Measurements from ENCODE around the gene ARMH3.

ARMH3 gene

GRCh38 chr10:101939008-101939648 lies 116.8 kb downstream of the ARMH3 start:
- peak overlapping the region; percentile 75 for H3K27ac ChIP-seq (ENCODE audit: low read depth, low read length, severe bottlenecking)
- H3K36me3 ChIP-seq (ENCODE audit: control insufficient read depth, insufficient read depth, low read length) = no peaks in the 10 kb centered on the region
- H3K4me1 ChIP-seq (ENCODE audit: control insufficient read depth, insufficient read depth, low read length, poor library complexity, severe bottlenecking) = peaks cover 46% of the 10 kb centered on the region
- no peak overlapping the region for H3K4me3 ChIP-seq (ENCODE audit: extremely low read depth, insufficient read depth, low read length, poor library complexity, severe bottlenecking)
- whole genome bisulfite sequencing, 2 experiments (ENCODE audit: insufficient coverage in 2 of 2) = 86 to 100% methylated on average over 2 of the region's 3 CpGs
- no peaks in the 10 kb centered on the region for H3K9me3 ChIP-seq (ENCODE audit: control insufficient read depth, low read length)

GRCh38 chr10:101938305-101939007 lies 117.5 kb downstream of the ARMH3 start:
- Histone ChIP-seq H3K9me3 (ENCODE audit: control insufficient read depth, low read length) (no peaks in the 10 kb centered on the region), H3K27ac (ENCODE audit: low read depth, low read length, severe bottlenecking) (peak overlapping the region; percentile 75), H3K4me1 (ENCODE audit: control insufficient read depth, insufficient read depth, low read length, poor library complexity, severe bottlenecking) (peaks cover 46% of the 10 kb centered on the region), H3K4me3 (ENCODE audit: extremely low read depth, insufficient read depth, low read length, poor library complexity, severe bottlenecking) (no peak overlapping the region), H3K36me3 (ENCODE audit: control insufficient read depth, insufficient read depth, low read length) (no peaks in the 10 kb centered on the region)
- 50 to 92% methylated on average over 1 to 3 of the region's 3 CpGs for WGBS, 2 experiments (ENCODE audit: insufficient coverage in 2 of 2)

GRCh38 chr10:101935431-101935830 lies 120.5 kb downstream of the ARMH3 start:
- no peaks in the 10 kb centered on the region for H3K36me3 ChIP-seq (ENCODE audit: control insufficient read depth, insufficient read depth, low read length)
- peaks cover 27% of the 10 kb centered on the region for H3K4me1 ChIP-seq (ENCODE audit: control insufficient read depth, insufficient read depth, low read length, poor library complexity, severe bottlenecking)
- WGBS, 2 experiments (ENCODE audit: insufficient coverage in 2 of 2) = 94% methylated on average over 2 of the region's 2 CpGs
- no peak overlapping the region for H3K27ac ChIP-seq (ENCODE audit: low read depth, low read length, severe bottlenecking)
- H3K4me3 ChIP-seq (ENCODE audit: extremely low read depth, insufficient read depth, low read length, poor library complexity, severe bottlenecking) = no peak overlapping the region
- no peaks in the 10 kb centered on the region for H3K9me3 ChIP-seq (ENCODE audit: control insufficient read depth, low read length)

- no peaks in the 10 kb centered on the region for H3K9me3 ChIP-seq (ENCODE audit: control insufficient read depth, low read length)
- 60 to 83% methylated on average over 1 of the region's 3 CpGs for WGBS, 2 experiments (ENCODE audit: insufficient coverage in 2 of 2)
- H3K4me3 ChIP-seq (ENCODE audit: extremely low read depth, insufficient read depth, low read length, poor library complexity, severe bottlenecking) = no peak overlapping the region
- H3K27ac ChIP-seq (ENCODE audit: low read depth, low read length, severe bottlenecking) = no peak overlapping the region
- no peaks in the 10 kb centered on the region for H3K36me3 ChIP-seq (ENCODE audit: control insufficient read depth, insufficient read depth, low read length)
- H3K4me1 ChIP-seq (ENCODE audit: control insufficient read depth, insufficient read depth, low read length, poor library complexity, severe bottlenecking) = peaks cover 22% of the 10 kb centered on the region
These were observed 121.2 kb downstream of the ARMH3 start for GRCh38 chr10:101934686-101935305.

GRCh38 chr10:101933976-101934375 lies 122.0 kb downstream of the ARMH3 start:
- Histone ChIP-seq H3K4me1 (ENCODE audit: control insufficient read depth, insufficient read depth, low read length, poor library complexity, severe bottlenecking) (peaks cover 14% of the 10 kb centered on the region), H3K9me3 (ENCODE audit: control insufficient read depth, low read length) (no peaks in the 10 kb centered on the region), H3K4me3 (ENCODE audit: extremely low read depth, insufficient read depth, low read length, poor library complexity, severe bottlenecking) (no peak overlapping the region), H3K27ac (ENCODE audit: low read depth, low read length, severe bottlenecking) (no peak overlapping the region), H3K36me3 (ENCODE audit: control insufficient read depth, insufficient read depth, low read length) (no peaks in the 10 kb centered on the region)
- WGBS, 2 experiments (ENCODE audit: insufficient coverage in 2 of 2) = 88% methylated on average over 3 of the region's 4 CpGs; no CpG with 5 or more reads in 1 of the 2 experiments

GRCh38 chr10:101932183-101932582 lies 123.8 kb downstream of the ARMH3 start:
- H3K36me3 ChIP-seq (ENCODE audit: control insufficient read depth, insufficient read depth, low read length) = no peaks in the 10 kb centered on the region
- WGBS, 2 experiments (ENCODE audit: insufficient coverage in 2 of 2) = 90 to 96% methylated on average over 2 of the region's 4 CpGs
- H3K4me1 ChIP-seq (ENCODE audit: control insufficient read depth, insufficient read depth, low read length, poor library complexity, severe bottlenecking) = no peaks in the 10 kb centered on the region
- H3K27ac ChIP-seq (ENCODE audit: low read depth, low read length, severe bottlenecking) = no peak overlapping the region
- H3K4me3 ChIP-seq (ENCODE audit: extremely low read depth, insufficient read depth, low read length, poor library complexity, severe bottlenecking) = no peak overlapping the region
- H3K9me3 ChIP-seq (ENCODE audit: control insufficient read depth, low read length) = no peaks in the 10 kb centered on the region

GRCh38 chr10:101925027-101925426 lies 130.9 kb downstream of the ARMH3 start:
- Histone ChIP-seq H3K27ac (ENCODE audit: low read depth, low read length, severe bottlenecking) (no peak overlapping the region), H3K9me3 (ENCODE audit: control insufficient read depth, low read length) (no peaks in the 10 kb centered on the region), H3K4me3 (ENCODE audit: extremely low read depth, insufficient read depth, low read length, poor library complexity, severe bottlenecking) (no peak overlapping the region), H3K4me1 (ENCODE audit: control insufficient read depth, insufficient read depth, low read length, poor library complexity, severe bottlenecking) (no peaks in the 10 kb centered on the region), H3K36me3 (ENCODE audit: control insufficient read depth, insufficient read depth, low read length) (no peaks in the 10 kb centered on the region)
- 83% methylated on average over 1 of the region's 2 CpGs; no CpG with 5 or more reads in 1 of the 2 experiments for WGBS, 2 experiments (ENCODE audit: insufficient coverage in 2 of 2)

- no peak overlapping the region for H3K4me3 ChIP-seq (ENCODE audit: extremely low read depth, insufficient read depth, low read length, poor library complexity, severe bottlenecking)
- no peaks in the 10 kb centered on the region for H3K9me3 ChIP-seq (ENCODE audit: control insufficient read depth, low read length)
- H3K4me1 ChIP-seq (ENCODE audit: control insufficient read depth, insufficient read depth, low read length, poor library complexity, severe bottlenecking) = no peaks in the 10 kb centered on the region
- no peak overlapping the region for H3K27ac ChIP-seq (ENCODE audit: low read depth, low read length, severe bottlenecking)
- no peaks in the 10 kb centered on the region for H3K36me3 ChIP-seq (ENCODE audit: control insufficient read depth, insufficient read depth, low read length)
These were observed 132.7 kb downstream of the ARMH3 start for GRCh38 chr10:101923256-101923655.

- H3K4me3 ChIP-seq (ENCODE audit: extremely low read depth, insufficient read depth, low read length, poor library complexity, severe bottlenecking) = no peak overlapping the region
- no peak overlapping the region for H3K27ac ChIP-seq (ENCODE audit: low read depth, low read length, severe bottlenecking)
- WGBS, 2 experiments (ENCODE audit: insufficient coverage in 2 of 2) = no CpG with 5 or more reads among the region's 2 CpGs
- no peaks in the 10 kb centered on the region for H3K4me1 ChIP-seq (ENCODE audit: control insufficient read depth, insufficient read depth, low read length, poor library complexity, severe bottlenecking)
- no peaks in the 10 kb centered on the region for H3K36me3 ChIP-seq (ENCODE audit: control insufficient read depth, insufficient read depth, low read length)
- H3K9me3 ChIP-seq (ENCODE audit: control insufficient read depth, low read length) = no peaks in the 10 kb centered on the region
These were observed 133.1 kb downstream of the ARMH3 start for GRCh38 chr10:101922846-101923245.

GRCh38 chr10:101920546-101920945 lies 135.4 kb downstream of the ARMH3 start:
- H3K4me1 ChIP-seq (ENCODE audit: control insufficient read depth, insufficient read depth, low read length, poor library complexity, severe bottlenecking) = no peaks in the 10 kb centered on the region
- no peaks in the 10 kb centered on the region for H3K36me3 ChIP-seq (ENCODE audit: control insufficient read depth, insufficient read depth, low read length)
- H3K9me3 ChIP-seq (ENCODE audit: control insufficient read depth, low read length) = no peaks in the 10 kb centered on the region
- no peak overlapping the region for H3K27ac ChIP-seq (ENCODE audit: low read depth, low read length, severe bottlenecking)
- H3K4me3 ChIP-seq (ENCODE audit: extremely low read depth, insufficient read depth, low read length, poor library complexity, severe bottlenecking) = no peak overlapping the region

Measured in mesodermal cell (in vitro differentiated cells).